NCI-H2029 treated with DMSO at 0.1 percent for 48 hours (cell line): Measurements from ENCODE around the gene RNF214.

Experiments used
- DNase-seq: peaks from one replicate; lab custom pipeline; 2025; lab: John Stamatoyannopoulos, UW

RNF214 gene

DNA sequence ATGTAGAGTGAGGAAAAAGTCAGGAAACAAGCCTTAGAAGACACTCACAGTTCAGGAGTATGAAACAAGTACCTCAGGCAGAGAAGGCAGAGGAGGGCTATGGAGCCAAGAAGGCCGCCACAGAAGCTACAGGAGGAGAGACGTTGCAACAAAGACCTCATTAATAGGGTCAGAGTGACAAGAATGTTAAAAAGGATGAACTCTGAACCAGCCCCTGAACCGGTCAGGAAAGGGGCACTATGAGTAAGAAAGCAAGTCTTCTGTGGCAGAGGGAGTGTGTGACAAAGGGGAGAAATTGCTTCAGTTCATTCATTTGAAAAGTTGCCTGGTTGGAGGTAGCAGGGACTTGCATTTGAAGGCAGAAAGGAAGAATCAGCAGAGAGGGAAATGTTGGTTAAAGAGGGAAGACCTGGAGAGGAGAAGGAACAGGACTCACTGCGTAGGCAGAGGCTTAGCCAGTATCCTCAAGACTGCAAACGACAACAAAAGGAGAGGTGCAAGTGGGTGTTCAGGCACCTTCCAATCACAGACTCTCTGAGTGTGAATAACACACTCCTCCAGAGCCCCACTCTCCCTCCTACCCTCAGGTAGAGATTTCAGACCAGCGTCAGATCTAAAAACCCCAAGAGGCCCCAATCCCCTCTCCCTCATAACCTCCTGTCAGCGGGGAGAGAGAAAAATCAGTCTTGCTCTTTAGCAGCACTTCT, 17.9 kb upstream of the RNF214 start:
- no peak for DNase-seq

DNA sequence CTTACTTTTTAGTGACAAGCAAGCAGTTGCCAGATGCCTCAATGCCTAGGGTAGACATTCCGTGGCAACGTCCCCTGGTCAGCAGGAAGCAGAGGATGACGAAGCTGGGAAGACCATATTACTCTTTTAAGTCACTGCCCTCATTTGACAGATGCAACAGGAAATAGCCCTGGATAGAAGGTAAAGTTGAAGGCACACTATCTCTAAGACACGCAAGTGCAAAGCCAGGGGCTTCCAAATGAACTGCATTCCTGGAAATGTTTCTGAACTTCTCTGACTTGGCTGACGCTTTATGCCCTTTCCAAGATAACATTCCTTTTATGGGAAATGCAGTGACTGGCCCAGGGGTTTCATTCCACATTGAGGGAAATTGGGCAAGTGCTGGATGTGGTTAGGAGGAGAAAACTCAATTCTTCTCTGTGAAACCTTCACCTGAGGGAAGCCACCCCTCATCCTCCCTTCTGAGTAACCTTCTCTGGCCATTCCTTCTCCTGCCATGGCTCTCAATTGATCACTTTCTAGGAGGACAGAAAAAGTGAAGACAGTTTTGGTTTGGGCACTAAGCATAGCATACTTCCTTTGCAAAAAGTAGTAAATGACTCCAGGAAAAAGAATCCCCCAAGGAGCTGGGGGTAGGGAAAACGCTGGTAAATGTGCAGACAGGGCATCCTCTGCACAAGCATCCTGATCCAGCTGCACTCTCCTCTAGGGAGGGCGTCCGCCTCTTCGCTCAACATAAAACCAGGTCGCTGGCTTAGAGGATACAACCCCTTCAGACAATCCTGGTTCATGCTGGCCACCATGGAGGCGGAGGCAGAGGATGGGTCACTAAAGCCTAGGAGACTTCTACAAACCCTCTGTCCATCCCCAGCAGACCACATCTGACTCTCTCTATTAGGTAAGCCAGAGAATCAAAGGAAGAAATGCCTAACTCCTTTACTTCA, 15.1 kb upstream of the RNF214 start:
- DNase-seq, result no peak

DNA sequence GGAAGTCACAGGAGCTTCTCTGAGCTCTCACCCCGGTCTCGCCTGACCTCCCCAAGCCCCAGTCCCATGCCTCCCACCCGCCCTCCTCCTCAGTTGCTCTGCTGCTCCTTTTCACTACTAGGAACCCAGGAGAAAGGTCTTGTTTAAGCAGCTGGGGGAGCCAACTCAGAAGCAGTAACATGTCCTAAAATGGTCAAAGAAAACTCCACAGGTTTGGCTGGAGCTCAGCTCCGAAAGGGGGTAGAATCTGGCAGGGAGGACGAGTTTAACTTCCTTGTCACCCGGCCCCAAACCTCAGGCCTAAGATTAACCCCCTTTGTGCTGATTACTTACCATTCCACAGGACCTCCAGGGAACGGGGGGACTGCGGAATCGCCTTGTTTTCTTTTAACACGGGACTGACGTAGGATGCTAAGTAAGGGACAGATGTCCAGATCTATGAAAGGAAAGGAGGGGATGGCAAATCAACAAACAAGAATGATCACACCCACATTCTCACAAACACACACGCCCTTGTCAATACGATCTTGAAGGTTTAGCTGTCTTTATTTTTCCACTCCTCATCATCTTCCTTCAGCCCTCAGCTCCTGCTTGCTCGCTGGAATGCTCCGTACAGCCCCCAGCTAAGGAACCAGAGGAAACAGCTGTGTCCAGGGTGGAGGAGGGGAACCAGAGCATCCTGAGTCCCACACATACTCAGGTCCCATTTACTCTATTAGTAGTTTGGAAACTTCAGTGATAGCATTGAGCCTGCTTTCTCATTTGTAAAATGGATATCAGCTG, 14.1 kb upstream of the RNF214 start:
- no peak for DNase-seq

DNA sequence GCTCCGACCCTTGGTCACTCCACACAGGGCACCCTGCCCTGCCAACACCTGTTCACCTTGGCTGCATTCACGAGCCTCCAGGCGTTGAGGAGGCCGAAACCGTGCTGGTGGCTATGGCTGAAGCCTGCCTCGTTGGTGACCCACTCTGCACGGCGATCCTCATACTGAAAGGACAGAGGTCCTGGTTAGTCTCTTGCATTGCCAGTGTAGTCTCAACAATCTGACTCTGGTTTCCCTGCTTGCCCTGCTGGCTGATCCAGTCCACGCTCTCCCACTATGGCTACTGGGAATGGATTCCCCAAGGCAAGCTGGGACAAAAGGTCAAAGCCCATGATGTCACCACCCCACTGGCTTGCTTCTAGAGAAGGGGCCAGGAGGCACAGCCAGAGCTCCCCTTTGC, 13.5 kb upstream of the RNF214 start:
- DNase-seq, result no peak

DNA sequence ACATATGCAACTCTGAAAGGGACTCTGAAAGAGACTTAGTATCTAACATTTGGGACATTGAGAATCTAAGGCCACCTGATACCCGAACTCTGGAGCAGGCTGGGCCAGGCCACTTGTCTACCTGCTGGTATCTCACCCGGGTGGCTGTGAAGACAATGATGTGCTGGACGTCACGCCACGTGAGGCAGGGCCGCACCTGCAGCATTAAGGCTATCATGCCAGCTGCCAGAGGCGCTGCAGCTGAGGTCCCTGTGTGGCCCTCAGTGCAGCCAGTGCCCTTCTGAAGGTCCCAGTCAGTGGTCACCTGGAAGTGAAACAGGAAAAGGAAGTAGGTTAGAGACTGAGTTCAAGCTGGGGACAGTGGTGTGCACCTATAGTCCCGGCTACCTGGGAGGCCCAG, 13.0 kb upstream of the RNF214 start:
- DNase-seq, result no peak

DNA sequence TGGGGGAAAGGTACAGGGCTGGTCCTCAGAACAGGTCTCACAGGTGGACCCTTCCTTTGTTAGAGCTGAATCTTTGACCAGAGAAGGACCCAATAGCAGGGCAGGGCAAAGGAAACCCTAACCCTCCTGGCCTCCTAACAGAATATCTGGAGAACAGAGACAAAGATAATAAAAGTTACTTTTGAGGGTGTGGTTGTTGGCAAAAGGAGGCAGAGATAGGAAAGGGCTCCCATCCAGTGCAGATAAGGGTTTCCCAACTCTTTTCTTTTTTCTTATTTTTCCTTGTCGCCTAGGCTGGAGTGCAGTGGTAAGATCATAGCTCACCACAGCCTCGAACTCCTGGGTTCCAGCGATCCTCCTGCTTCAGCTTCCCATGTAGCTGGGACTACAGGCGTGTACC, 12.5 kb upstream of the RNF214 start:
- DNase-seq, result no peak

DNA sequence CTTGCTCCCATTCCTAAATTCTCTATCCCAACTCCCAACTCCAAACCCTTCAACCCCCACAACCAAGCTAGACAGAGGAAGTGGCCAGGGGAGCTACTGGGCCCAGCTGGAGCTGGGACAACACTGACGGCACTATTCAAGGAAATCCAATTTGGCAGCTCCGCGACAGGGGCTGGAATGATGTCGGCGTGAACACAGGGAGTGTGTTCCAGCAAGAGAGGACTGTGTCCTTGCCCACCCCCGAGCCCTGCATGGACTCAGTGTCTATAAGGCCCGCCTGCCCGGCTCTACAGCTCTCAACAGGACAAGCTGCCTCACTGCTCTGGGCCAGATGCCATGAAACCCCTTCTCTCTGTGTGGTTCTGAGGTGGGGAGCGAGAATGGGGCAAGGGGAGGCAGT, 11.9 kb upstream of the RNF214 start:
- no peak for DNase-seq

DNA sequence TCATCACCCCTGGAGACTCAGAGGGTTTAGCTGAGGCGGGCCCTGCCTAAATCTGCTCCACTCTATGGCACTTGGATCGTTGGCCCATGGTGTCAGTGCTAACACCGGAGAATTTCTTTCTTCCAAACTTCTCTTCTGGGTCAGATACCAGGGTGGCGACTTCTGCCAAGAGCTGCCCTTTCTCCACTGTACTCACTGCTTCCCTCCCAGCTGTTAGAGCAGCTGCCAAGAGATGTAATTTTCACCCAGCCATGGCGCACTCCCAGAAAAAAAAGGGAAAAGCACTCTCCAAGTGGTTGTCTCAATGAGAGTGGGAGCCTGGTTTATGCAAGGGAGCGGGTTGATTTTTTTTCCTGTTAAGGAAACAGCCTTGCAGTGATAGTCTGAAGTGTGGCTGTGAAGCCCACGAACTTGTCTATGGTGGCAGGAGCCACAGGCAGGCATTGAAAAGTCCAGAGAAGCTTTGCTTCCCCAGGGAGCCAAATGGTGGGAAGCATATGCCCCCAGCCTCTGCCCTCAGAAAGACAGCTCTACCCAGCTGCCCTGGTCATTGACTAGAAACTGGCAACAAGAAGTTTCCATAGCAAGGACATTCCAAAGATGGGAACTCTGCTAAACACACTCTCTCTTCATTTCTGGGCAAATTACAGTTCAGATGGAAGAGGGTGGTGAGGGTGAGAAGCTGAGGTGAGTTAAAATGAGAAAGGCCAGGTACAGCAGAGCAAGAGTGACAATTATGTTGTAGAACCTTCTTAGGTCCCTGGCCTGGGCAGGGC, 11.3 kb upstream of the RNF214 start:
- peak; percentile 37 for DNase-seq

DNA sequence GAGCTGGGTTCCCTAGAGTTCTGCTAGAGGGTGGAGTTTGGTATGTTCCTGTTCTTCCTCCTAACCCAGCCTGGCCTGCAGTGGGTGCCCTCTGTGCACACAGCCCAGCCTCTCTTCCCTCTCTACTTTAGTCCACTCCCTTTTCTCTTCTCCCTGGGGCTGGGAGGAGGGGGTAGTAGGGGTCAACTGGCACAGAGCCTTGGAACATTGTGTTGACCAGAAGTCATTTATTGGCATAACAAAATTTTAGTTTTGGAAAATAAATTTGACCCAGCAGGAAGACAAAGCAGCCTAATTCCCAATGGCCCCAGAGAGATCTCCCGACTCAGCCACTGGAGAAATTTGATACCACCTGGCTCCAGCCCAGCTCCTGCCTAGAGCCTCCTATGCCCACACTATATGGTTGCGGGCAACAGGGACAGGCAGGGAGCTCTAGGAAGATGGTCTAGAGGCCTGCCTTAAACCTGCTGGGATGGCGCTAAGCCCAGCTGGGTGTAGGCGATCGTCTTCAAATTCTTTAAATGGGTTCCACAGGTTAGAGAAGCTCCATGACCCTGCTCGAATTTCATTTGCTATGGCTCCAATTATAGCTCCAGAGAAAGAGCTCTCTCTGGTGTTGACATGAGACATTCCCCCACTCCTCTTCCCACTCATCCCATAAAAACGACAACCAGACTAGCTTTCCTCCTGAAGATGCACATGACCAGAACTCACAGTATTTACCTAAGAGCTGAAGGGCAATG, 10.5 kb upstream of the RNF214 start:
- peak; percentile 84 for DNase-seq

DNA sequence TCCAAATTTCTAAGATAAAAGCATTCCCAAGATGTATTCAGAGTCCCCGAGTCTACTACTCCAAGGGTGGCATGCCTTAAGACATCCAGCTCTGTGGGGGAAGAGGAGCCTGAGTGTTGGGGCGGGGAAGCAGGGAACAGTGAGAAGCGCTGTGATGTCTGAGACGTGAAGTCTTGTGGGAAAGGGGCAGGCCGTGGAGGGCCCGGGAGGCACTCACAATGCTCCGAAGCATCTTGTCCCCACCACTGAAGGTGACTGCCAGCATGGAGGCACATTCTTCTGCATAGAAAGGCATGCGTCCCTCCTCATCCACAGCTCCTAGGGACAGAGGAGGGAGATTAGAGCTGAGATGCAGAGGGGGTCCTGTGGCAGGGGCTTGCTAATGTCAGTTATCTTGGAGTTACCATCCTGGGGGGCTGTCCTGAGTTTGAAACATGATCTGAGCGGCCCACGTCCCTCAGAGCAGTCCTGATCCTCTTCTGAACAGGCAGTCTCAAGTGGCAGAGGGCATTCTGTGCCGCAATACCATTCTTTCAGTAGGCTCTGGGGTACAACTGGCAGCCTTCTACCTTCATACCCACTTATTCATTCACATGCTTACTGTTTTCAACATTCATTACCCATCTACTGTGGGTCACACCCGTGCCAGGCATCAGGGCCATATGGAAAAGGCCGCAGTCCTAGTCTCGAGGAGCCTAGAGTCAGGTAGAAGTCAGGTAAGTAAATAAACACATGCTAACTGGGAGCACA, 9.3 kb upstream of the RNF214 start:
- no peak for DNase-seq

DNA sequence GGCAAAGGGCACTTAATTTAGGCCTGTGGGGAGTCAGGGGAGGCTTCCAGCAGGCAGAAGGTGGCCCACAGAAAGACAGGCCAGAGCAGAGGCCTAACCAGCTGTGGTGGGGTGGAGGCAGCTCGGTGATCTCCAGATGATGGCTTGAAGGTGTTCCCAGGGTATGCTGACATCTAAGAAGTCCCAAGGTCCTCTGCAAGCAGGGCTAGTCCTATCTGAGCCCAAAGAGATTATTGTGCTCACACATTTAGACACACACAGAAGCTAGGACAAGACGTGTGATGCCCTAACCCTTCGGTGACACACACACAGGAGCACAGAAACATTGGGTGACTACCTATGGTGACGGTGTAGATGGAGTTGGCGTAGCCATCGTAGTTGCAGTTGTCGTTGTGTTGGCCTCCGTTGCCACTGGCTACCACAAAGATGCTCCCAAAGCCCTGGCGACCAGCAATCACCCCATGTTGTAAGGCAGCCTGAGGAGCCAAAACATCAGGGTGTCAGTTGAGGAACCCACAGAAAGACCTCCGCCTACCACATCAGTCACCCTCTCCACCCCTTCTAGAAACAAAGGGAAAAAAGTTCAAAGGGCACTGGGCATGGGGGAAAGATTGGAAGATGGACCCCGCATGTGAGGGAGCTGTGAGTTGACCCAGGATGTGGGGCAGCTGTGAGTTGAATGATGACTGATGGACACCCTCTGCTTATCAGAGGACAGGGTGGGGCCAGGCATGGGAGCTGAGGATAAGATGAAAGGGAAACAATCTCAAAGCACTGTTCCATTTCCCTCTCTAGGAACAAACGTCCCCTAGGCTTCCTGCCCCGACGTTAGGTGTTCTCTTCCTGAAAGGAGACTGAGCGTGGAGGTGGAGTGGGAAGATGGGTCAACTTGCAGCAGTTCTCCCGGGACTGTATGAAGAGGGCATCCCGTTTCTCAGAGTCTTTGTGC, 8.5 kb upstream of the RNF214 start:
- DNase-seq, result no peak

DNA sequence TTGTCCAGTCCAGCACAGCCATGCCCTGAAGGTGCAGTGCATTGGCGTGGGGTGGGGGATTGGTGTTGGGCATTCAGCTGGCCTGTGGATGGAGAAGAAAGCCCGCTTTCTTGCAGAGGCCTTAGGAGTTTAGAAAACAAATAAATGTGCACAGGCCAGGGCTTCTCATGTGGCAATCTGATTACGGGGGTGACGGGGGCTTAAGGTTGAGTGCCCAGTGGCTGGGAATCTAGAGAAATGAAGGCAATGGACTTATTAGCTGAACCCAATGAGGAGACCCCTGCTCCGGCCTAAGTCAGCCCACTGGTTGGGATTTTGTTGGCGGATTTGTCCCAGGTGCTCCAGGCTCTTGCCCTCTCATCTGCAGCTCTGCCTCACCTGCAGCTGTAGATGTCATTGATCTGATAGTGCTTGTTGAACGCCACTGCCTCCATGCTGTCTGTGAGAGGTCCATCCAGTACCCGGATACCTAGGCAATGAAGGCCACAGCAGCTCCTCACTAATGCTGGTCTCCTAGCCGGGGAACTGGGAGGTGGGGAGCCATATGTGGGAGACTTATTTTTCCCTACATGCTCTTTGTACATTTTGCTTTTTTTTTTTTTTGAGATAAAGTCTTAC, 6.8 kb upstream of the RNF214 start:
- no peak for DNase-seq

DNA sequence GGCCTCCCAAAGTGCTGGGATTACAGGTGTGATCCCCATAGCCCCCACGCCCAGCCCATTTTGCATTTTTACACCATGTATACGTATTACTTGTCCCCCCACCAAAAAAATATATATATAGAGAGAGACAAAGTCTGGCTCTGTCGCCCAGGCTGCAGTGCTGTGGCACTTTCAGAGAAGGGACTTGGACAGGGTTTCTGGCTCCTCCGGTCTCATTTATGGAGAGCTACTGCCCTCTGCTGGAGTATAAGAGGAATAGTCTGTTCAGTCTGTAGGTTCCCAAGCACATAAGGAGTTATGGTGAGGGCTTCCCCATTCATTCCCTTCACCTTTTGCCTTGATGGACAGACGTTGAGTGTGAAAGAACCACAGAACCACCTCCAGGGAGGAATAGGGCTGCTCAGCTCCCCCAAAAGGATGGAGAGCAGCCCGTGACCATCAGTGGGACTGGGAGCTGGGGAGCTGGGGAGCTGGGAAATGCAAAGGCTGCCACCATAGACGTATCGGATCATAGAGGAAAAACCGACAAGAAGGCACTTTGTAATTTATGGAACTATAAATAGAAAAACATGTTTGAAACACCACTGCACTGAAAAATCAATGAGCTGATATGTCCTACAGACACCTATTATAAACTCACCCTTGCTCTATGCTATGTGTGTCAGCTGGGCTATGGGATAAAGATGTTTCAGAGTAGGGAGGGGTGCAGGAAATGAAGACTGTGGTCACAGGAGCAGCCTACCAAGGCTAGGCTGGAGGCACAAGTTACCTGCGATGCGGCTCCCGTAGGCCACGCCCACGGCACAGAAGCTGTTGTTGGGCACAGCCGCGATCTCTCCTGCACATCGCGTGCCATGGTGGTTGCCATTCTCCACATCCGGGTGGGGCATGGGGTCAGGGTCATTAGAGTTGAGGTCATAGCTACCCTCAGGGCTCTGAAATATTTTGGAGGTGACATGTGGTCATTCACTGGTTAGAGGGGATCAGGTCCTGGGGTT, 5.8 kb upstream of the RNF214 start:
- peak; percentile 92 for DNase-seq

DNA sequence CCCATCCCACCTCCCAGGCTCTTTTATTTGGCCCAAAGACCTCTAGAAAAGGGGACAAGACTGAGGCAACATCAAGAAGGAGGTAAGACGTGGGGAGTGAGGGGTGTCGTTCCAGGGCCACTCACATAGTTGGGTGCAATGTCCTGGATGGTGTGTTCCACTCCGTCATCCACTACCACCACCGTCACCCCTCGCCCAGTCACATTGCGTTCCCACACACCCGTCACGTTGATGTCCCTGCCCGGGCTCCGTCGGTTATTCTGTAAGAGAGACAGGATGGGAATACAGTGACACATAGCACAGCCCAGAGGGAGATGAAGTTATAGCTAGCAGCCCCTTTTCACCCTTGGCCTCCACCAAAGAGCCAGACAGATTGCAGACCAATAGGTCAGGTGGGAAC, 4.4 kb upstream of the RNF214 start:
- DNase-seq, result no peak

DNA sequence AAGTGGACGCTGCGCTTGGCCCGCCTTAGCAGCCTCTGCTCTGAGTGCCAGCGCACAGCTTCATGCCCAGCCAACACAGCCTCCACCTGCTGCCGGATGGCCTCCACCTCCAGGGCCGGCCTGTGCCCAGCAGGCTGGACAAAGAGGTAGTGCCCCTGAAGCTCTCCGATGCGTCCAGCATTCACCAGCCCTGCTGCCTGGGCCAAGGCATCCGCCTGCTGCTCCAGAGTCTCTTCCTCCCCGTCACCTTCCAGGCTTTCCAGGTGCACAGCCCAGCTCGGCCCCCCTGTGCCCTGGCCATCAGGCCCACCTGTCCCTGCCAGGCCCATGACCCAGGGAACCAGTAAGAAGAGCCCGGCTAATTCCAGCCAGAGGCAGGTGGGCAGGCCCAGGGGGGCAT, 3.1 kb upstream of the RNF214 start:
- no peak for DNase-seq

DNA sequence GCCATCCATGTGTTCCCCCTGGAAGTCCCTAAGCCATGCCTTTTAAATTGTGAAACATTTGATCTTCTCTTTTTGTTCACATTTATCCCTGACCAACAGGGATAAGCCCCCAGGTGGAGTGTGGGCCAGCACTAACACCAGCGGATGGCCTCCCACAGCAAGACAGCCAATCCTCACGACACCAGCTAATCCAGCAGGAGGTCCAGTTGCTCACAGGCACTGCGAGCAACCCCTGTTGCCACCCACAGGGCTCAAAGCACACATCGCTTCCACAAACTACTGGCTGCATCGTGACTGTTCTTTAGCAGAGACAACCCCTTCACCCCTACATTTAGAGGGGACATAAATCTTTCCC, 2.6 kb upstream of the RNF214 start:
- no peak for DNase-seq

DNA sequence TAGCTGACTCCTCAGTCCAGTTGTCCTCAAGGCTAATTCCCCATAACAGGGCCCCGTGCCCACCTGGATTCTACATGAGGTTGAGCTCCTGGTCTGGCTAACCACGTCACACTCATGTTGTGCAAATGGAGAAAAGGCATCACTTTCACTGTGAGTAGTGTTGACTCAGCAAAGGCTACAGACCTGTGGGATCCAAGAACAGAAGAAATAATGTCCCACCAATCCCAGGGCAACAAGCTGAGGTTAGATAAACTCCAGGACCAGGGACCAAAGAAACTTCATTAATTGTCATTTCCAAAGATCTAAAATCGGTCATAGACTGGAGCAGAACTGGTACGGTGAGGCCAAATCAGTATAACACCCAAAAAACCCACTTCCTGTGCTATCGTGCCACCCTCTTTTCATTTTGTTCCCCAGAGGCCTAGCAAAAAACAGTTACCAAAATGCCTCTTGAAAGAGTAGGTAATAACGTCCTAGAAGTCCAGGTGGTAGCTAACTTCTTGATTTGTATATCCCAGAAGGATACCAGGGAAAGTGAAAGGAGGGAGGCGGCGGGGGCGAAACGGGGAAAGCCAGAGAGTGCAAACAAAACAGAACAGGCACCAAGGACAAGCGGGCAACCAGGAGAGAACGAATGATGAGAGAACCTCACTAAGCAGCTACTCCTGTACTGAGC, 2.0 kb upstream of the RNF214 start:
- no peak for DNase-seq
